ENCODE results near the gene TMEM121. TPM values are rescaled to one million over a fixed set of nuclear protein-coding genes. Genes with fewer than 3 reads are reported as not detected.

The TMEM121 gene
- total RNA-seq (2014; rRNA removed; shearing (Covaris generic)), result 1.9 and 3.1 TPM in 2 replicates
- polyA plus RNA-seq (2014; cell fraction: nucleus; rRNA removed), result 7.5 and 14.5 TPM in 2 replicates

GRCh38 chr14:105525861-105526775, at the start of gene TMEM121:
Gene TMEM121, plus strand, starts transcription at chr14:105526583. Its CDS starts 2,252 bp downstream, at chr14:105528835.
- DNase-seq (ENCODE audit: extremely low read depth, low read depth), result no peak

GRCh38 chr14:105476831-105477659, 49.3 kb upstream of the TMEM121 start:
- no peak for DNase-seq (ENCODE audit: extremely low read depth, low read depth)

- no peak for DNase-seq (ENCODE audit: extremely low read depth, low read depth)
Observed at GRCh38 chr14:105477660-105478397, 48.6 kb upstream of the TMEM121 start.

- DNase-seq (ENCODE audit: extremely low read depth, low read depth), result no peak
Observed at GRCh38 chr14:105478398-105479251, 47.8 kb upstream of the TMEM121 start.

GRCh38 chr14:105479431-105480158, 46.8 kb upstream of the TMEM121 start:
- DNase-seq (ENCODE audit: extremely low read depth, low read depth), result no peak

- no peak for DNase-seq (ENCODE audit: extremely low read depth, low read depth)
Observed at GRCh38 chr14:105480199-105480746, 46.1 kb upstream of the TMEM121 start.

GRCh38 chr14:105480807-105481801, 45.3 kb upstream of the TMEM121 start:
- DNase-seq (ENCODE audit: extremely low read depth, low read depth), result peak; percentile 84

GRCh38 chr14:105481886-105482457, 44.4 kb upstream of the TMEM121 start:
- peak; percentile 93 for DNase-seq (ENCODE audit: extremely low read depth, low read depth)

GRCh38 chr14:105482486-105483110, 43.8 kb upstream of the TMEM121 start:
- DNase-seq (ENCODE audit: extremely low read depth, low read depth), result no peak

GRCh38 chr14:105483300-105484068, 42.9 kb upstream of the TMEM121 start:
- DNase-seq (ENCODE audit: extremely low read depth, low read depth), result no peak

- DNase-seq (ENCODE audit: extremely low read depth, low read depth), result no peak
Observed at GRCh38 chr14:105484069-105484996, 42.0 kb upstream of the TMEM121 start.

- DNase-seq (ENCODE audit: extremely low read depth, low read depth), result no peak
Observed at GRCh38 chr14:105484997-105485393, 41.4 kb upstream of the TMEM121 start.

GRCh38 chr14:105485739-105486162, 40.6 kb upstream of the TMEM121 start:
- DNase-seq (ENCODE audit: extremely low read depth, low read depth), result peak; percentile 67

GRCh38 chr14:105486163-105486973, 40.0 kb upstream of the TMEM121 start, which contains the start of gene CRIP1:
Gene CRIP1, plus strand, starts transcription at chr14:105486886. Its CDS starts 374 bp downstream, at chr14:105487260.
- DNase-seq (ENCODE audit: extremely low read depth, low read depth), result no peak

Measured in NCI-H460 (cell line).